Stimulated activated CD4-positive, alpha-beta T cell treated with anti-CD3 and anti-CD28 coated beads, Interleukin-15, amount 100 ng/mL, for 1 hour (primary cell): Measurements from ENCODE around the gene ZNF346.
"Not testable (repeated sequence)": the region's sequence is repeated elsewhere in the genome, so short reads cannot be mapped to it uniquely, and the experiment has no call there.

ENCODE experiments used
- DNase-seq, 2 donors: peaks; one replicate each; pipeline ENCODE4 v3.0.0-alpha.2; 2020; ENCODE audit warnings: low read depth in 1 of 2, low spot score in 1 of 2

The ZNF346 gene

GRCh38 chr5:177008716-177009115 is 13.8 kb upstream of the ZNF346 start:
- DNase-seq = no peak

GRCh38 chr5:177010153-177010552 is 12.3 kb upstream of the ZNF346 start:
- no peak for DNase-seq

DNA sequence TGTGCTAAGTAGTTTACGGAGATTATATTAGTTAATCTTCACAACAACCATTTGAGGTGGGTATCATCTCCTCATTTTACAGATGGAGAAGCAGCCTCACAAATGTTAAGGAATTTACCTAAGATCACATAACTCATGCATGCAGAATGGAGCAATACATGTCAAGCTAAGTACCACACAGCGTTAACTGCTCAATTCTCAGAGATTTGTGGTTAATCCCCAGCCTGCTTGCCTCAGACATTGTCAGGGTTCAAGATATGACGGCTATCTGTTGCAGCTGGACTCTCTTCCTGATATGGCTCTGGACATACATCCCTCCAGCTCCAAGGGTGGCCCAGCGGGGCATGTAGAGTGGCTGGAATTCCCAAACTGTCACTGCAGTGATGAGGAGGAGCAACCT is 7.3 kb upstream of the ZNF346 start:
- DNase-seq = no peak

GRCh38 chr5:177018341-177018740 is 4.2 kb upstream of the ZNF346 start:
- DNase-seq = no peak

DNA sequence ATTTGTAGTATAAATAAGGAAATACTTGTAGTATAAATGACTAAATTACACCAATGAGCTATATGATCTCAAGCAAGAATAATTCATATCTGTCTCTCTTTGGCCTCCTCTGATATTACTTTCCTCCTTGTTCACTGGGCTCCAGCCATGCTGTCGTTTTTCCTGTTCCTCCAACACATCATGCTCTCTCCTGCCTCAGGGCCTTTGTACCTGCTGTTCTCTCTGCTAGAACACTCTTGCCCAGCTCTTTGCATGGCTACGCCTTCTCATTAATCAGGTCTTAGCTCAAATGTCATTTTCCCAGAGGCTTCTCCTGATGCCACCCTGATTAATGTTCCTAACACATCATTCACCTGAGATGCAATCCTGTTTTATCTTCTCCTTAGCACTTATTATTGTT is 2.5 kb upstream of the ZNF346 start:
- DNase-seq = no peak

- DNase-seq = no peak
These were observed 788 bp downstream of the ZNF346 start for GRCh38 chr5:177023303-177023664.

DNA sequence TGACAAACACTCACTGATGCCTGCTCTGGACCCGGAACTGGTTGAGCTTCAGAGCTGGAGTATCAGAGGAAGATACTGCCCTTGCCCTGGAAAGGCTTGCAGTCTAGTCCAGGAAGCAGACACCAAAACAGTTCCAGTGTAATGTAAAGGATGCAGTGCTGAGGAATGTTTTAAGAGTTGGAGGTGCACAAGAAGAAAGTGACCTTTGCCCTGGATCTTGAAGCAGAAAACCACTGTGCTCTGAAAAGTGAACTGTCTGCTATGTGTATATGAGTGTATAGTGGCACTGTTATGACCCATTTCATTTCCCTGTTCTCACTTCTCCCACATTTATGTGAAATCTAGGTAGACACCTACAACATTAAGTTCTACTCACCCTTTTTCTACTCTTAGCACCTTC is 2.1 kb downstream of the ZNF346 start:
- no peak for DNase-seq

DNA sequence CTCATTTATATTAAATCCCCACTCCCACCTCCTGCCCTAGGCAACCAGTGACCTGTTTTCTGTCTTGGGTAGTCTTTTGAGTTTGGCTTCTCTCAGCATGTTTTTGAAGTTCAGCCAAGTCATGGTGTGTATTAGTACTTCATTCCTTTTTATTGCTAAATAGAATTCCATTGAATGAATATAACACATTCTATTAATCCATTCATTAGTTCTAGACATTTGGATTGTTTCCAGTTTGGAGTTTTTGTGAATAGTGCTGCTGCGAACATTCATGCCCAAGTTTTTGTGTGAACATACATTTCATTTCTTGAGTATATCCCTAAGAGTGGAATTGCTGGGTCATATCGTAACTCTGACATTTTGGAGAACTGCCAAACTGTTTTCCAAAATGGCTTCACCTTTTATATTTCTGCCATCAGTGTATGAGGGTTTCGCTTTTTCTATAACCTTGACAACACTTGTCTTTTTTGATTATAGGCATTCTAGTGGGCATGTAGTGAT is 2.7 kb downstream of the ZNF346 start:
- DNase-seq = no peak

DNA sequence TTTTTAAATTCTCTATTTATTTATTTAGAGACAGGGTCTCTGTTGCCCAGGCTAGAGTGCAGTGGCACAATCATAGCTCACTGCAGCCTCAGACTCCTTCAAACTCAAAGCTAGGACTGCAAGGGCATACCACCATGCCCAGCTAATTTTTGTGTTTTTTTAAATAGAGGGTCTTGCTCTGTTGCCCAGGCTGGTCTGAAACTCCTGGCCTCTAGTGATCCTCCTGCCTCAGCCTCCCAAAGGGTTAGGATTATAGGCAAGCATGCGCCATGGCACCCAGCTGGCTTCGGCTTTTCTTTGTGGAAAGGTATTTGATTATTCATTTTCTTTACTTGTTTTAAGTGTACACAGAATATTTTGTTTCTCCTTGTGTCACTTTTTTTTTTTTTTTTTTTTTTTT is 5.2 kb downstream of the ZNF346 start:
- DNase-seq = no peak

DNA sequence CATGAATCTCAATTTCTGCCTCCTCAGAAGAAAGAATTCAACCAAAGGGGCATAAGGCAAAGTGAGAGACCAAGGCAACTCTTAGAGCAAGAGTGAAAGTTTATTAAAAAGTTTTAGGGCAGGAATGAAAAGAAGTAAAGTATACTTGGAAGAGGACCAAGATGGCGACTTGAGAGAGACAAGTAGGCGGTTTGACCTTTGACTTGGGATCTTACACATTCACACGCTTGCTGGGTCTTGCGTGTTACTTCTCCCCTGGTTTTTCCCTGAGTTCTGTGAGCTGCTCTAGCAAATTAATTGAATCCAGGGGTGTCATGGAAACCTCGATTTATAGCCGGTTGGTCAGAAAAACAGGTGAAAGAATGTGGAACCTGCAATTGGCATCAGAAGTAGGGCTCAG is 7.0 kb downstream of the ZNF346 start:
- no peak for DNase-seq

- DNase-seq = no peak
These were observed 13.5 kb downstream of the ZNF346 start for GRCh38 chr5:177035976-177036375.

GRCh38 chr5:177036443-177036842 is 13.9 kb downstream of the ZNF346 start:
- no peak for DNase-seq

DNA sequence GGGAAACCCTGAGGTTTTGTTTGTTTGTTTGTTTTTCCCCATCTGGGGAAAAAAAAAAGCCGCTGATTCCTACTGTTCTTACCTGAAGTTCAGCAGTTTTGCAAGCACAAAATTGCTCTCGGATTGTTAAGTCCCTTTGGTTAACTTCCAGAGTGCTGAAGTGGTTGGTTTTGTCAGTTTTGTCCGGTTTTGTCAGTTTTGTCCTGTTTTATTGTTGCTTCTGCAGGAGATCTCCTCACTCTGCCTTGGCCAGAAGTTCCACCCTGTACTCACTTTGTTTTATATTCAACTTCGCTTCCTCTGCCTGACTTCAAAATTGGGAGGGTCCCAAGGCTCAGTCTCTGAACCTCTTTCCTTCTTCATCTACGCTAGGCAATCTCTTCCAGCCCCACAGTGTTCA is 14.4 kb downstream of the ZNF346 start:
- DNase-seq = no peak

DNA sequence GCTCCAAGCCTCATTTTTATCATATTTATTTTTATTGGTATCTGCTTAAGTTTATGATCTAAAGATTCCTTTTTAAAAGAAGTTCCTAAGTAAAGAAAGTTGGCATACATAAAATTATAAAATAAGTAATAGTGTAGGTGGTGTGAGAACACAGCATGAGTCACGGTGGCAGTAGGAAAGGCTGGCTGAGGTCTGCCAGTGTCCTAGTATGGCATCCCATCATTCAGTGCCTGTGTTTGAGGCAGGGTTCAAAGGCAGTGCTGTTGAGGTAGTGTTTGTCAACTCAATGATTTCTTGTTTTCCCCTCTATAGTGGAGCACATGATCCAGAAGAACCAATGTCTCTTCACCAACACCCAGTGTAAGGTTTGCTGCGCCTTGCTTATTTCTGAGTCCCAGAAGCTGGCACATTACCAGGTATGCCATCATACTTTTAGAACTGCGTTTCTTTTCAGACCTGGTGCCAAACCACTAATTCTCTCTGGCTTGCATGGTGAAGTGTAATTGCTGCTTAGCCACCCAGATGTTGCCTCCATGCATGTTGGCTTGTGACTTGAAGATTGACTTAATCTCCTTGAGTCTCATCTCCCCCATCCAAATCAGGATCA is 18.4 kb downstream of the ZNF346 start:
- DNase-seq = no peak

GRCh38 chr5:177041936-177042335 is 19.4 kb downstream of the ZNF346 start:
- DNase-seq = no peak

DNA sequence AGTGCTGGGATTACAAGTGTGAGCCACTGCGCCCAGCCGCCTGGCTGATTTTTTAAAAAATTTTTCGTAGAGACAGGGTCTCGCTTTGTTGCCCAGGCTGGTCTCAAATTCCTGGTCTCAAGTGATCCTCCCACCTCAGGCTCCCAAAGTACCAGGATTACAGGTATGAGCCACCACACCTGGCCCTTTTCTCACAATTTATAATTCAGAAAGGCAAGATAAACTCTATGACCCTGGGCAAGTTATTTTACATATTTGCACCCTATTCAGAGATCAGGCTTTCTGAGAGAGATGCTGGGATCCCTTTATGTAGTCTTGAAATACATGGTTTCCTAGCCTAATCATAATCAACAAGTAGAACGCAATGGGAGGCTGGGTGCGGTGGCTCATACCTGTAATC is 20.6 kb downstream of the ZNF346 start:
- DNase-seq = no peak

GRCh38 chr5:177043958-177044357 is 21.5 kb downstream of the ZNF346 start:
- DNase-seq = no peak

DNA sequence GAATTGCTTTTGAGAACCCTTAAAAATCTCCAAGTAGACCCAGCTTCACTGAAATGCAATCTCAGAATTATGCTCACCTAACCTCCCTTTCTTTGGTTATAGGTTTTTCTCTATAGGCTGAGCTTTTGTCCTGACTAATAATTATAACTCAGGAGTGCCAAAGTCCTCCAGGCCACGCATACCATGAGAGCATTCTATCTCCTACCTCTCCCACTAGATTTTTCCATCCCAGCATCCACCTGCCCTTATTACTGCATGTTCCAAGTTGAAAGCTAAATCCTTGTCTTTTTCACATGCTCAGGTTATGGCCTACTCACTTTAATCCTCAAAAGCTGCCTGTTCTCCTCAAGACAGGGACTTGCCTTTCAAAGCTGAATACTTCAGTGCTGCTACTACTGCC is 22.1 kb downstream of the ZNF346 start:
- no peak for DNase-seq

GRCh38 chr5:177045631-177046030 is 23.1 kb downstream of the ZNF346 start:
- no peak for DNase-seq

GRCh38 chr5:177048531-177048930 is 26.0 kb downstream of the ZNF346 start:
- DNase-seq = not testable (repeated sequence)

GRCh38 chr5:177049285-177049684 is 26.8 kb downstream of the ZNF346 start:
- DNase-seq = no peak

GRCh38 chr5:177064500-177065277 is 42.2 kb downstream of the ZNF346 start:
- no peak for DNase-seq

DNA sequence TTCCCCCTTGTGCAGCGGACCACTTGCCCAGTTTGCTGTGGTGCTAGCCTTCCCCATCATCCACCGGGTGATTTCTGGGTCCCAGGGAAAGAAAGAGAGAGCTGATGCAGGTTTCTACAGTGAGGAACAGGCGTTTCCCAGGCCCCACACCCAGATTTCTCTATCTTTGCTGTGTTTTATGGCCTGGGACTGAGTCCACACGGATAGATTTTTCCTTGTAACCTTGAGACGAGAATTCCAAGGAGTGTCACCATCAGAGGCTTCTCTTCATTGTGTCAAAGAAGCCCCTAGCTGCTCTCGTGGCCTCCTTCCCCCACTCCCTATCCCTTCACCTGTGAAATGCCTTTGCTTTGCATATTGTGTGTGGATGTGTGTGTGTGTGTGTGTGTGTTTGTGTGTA is 43.0 kb downstream of the ZNF346 start:
- no peak for DNase-seq
